HEK293T (cell line): ENCODE results near the gene LRRC17.

Source experiments
- ARNT ChIP-seq: fragments of 450-650 bp; IDR thresholded peaks from 2 replicates; pipeline ENCODE4 v1.6.1; 2017; ENCODE audit warnings: mild to moderate bottlenecking
- ELF4 ChIP-seq: fragments of 450-650 bp; IDR thresholded peaks from 2 replicates; pipeline ENCODE4 v1.6.1; 2017; ENCODE audit warnings: antibody characterized with exemption
- FOXA1 ChIP-seq: fragments of 450-650 bp; IDR thresholded peaks from 2 replicates; pipeline ENCODE4 v1.6.1; 2016; ENCODE audit warnings: mild to moderate bottlenecking
- FOXK2 ChIP-seq: fragments of 450-650 bp; IDR thresholded peaks from 2 replicates; pipeline ENCODE4 v1.6.1; 2016; ENCODE audit warnings: mild to moderate bottlenecking
- FOXM1 ChIP-seq: fragments of 450-650 bp; IDR thresholded peaks from 2 replicates; pipeline ENCODE4 v1.6.1; 2017; ENCODE audit warnings: mild to moderate bottlenecking, borderline replicate concordance
- HDGF ChIP-seq: fragments of 450-650 bp; IDR thresholded peaks from 2 replicates; pipeline ENCODE4 v1.6.1; 2017; ENCODE audit warnings: antibody characterized with exemption, borderline replicate concordance
- SP1 ChIP-seq: fragments of 450-650 bp; IDR thresholded peaks from 2 replicates; pipeline ENCODE4 v1.6.1; 2017
- SUZ12 ChIP-seq: fragments of 450-650 bp; IDR thresholded peaks from 2 replicates; pipeline ENCODE4 v1.6.1; 2016; ENCODE audit warnings: mild to moderate bottlenecking
- TARDBP ChIP-seq: fragments of 450-650 bp; IDR thresholded peaks from 2 replicates; pipeline ENCODE4 v1.6.1; 2016
- ZNF384 ChIP-seq: fragments of 450-650 bp; IDR thresholded peaks from 2 replicates; pipeline ENCODE4 v1.6.1; 2016

DNA sequence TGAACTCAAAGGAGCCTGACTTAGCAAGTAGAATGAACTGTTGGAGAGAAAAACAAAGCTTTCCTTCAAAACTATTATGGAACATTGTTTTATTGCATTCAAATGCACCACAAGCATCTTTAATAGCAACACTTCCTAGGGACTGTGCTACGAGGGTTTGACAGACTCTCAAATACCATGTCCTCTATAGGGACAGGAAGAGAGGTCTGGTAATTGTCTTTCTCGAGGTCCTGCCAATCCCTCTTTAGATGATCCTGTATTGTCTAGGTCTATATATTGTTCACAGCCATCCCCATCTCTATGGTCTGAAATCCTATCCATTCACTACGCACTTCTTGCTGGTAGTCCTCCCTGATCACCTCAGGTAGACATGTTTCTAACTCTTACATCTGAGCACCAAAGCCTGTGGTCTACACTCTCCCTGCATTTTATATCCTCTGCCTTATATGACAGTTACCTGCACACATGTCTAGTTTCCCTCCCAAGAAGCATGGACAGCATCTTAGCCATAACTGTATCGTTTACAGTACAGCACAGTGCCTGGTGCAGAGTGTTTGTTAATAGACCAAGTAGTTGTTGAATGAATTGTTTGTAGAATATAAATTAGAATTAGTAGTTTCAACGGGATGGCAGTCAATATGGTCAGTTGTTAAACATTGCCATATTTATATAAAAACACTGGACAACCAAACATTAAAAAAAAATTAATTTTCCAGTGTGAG lies 21.7 kb upstream of the LRRC17 start:
- no peak for TF ChIP-seq SUZ12
- no peak for TF ChIP-seq SP1
- no peak for TF ChIP-seq ELF4
- no peak for TF ChIP-seq FOXK2
- no peak for TF ChIP-seq ZNF384
- no peak for TF ChIP-seq ARNT
- TF ChIP-seq HDGF: no peak
- no peak for TF ChIP-seq TARDBP
- TF ChIP-seq FOXA1: no peak
- no peak for TF ChIP-seq FOXM1
